ENCODE data around the gene ZNHIT6.

The ZNHIT6 gene

GRCh38 chr1:85623061-85623471 lies 85.2 kb downstream of the ZNHIT6 start:
- WGBS, 2 donors (ENCODE audit: extremely low coverage in 2 of 2, insufficient read length in 2 of 2, insufficient replicate concordance in 1 of 2): no CpG with 5 or more reads among the region's 1 CpG
- Histone ChIP-seq H2BK15ac (ENCODE audit: low read length) (no peak overlapping the region), H3K36me3 (replicated peaks in 1 of 2; ENCODE audit: control insufficient read depth in 2 of 2, insufficient read depth in 2 of 2, low read length in 2 of 2) (peaks cover 0 to 3% of the 10 kb centered on the region in 2 donors), H3K4me1 (ENCODE audit: control insufficient read depth in 2 of 2, insufficient read depth in 1 of 2, low read depth in 1 of 2, low read length in 2 of 2) (no peaks in the 10 kb centered on the region), H3K4ac (ENCODE audit: low read length) (no peak overlapping the region), H3K79me1 (ENCODE audit: low read depth, low read length) (no peaks in the 10 kb centered on the region), H3K4me2 (ENCODE audit: insufficient read depth, low read length, poor library complexity, severe bottlenecking) (no peak overlapping the region), H3K23ac (ENCODE audit: low read depth, low read length, poor library complexity) (no peak overlapping the region), H4K91ac (ENCODE audit: low read depth, low read length, poor library complexity) (no peak overlapping the region), H3K9me3 (replicated peaks in 1 of 2; ENCODE audit: control insufficient read depth in 2 of 2, insufficient read depth in 1 of 2, low read depth in 1 of 2, low read length in 2 of 2) (peaks cover 5 to 31% of the 10 kb centered on the region in 2 donors), H3K9ac (ENCODE audit: low read depth, low read length, poor library complexity) (no peak overlapping the region), H3K18ac (ENCODE audit: low read length) (no peak overlapping the region), H4K8ac (ENCODE audit: low read depth, low read length) (no peak overlapping the region), H3K14ac (ENCODE audit: low read length) (no peak overlapping the region), H2BK5ac (ENCODE audit: low read length) (no peak overlapping the region), H3K27me3 (ENCODE audit: control insufficient read depth in 3 of 3, insufficient read depth in 3 of 3, low read depth in 1 of 3, low read length in 3 of 3) (no peaks in the 10 kb centered on the region), H2BK120ac (ENCODE audit: low read depth, low read length) (no peak overlapping the region), H2AFZ (ENCODE audit: low read length) (no peak overlapping the region), H3K27ac (replicated peaks; ENCODE audit: low read length) (no peak overlapping the region), H2BK12ac (ENCODE audit: low read length) (no peak overlapping the region), H2AK5ac (ENCODE audit: low read depth, low read length) (no peak overlapping the region), H3K4me3 (ENCODE audit: low read length in 2 of 2) (no peak overlapping the region)
- DNase-seq (ENCODE audit: low spot score): no peak

DNA sequence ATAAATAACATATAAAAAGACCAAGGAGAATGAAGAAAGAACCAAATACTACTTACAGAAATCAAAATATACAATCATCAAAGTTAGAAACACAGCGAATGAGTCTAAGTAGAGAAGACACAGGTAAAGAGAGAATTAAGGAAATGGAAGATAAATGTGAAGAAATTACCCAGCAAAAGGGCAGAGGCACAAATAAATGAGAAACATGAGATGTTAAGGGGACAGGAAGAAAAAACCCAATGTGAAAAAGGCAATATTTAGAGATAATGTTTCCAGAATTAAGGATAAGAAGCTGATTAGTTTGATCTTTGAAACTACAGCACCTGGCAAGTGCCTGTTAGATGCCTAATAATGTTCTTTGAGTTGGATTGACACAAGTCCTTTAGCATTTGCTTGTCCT lies 86.8 kb downstream of the ZNHIT6 start:
- no peak for DNase-seq (ENCODE audit: low spot score)
- no peak overlapping the region for H3K4me3 ChIP-seq (ENCODE audit: low read length in 2 of 2)
- no peaks in the 10 kb centered on the region for H3K79me1 ChIP-seq (ENCODE audit: low read depth, low read length)
- H2AK5ac ChIP-seq (ENCODE audit: low read depth, low read length): no peak overlapping the region
- no peak overlapping the region for H2BK120ac ChIP-seq (ENCODE audit: low read depth, low read length)
- no peak overlapping the region for H3K27ac ChIP-seq (replicated peaks; ENCODE audit: low read length)
- H2BK15ac ChIP-seq (ENCODE audit: low read length): no peak overlapping the region
- no peak overlapping the region for H4K91ac ChIP-seq (ENCODE audit: low read depth, low read length, poor library complexity)
- H3K9ac ChIP-seq (ENCODE audit: low read depth, low read length, poor library complexity): no peak overlapping the region
- no peak overlapping the region for H2BK12ac ChIP-seq (ENCODE audit: low read length)
- no peak overlapping the region for H4K8ac ChIP-seq (ENCODE audit: low read depth, low read length)
- H3K4me2 ChIP-seq (ENCODE audit: insufficient read depth, low read length, poor library complexity, severe bottlenecking): no peak overlapping the region
- peaks cover 5 to 27% of the 10 kb centered on the region in 2 donors for H3K9me3 ChIP-seq (replicated peaks in 1 of 2; ENCODE audit: control insufficient read depth in 2 of 2, insufficient read depth in 1 of 2, low read depth in 1 of 2, low read length in 2 of 2)
- H3K36me3 ChIP-seq (replicated peaks in 1 of 2; ENCODE audit: control insufficient read depth in 2 of 2, insufficient read depth in 2 of 2, low read length in 2 of 2): peaks cover 0 to 3% of the 10 kb centered on the region in 2 donors
- no peak overlapping the region for H3K18ac ChIP-seq (ENCODE audit: low read length)
- no peaks in the 10 kb centered on the region for H3K4me1 ChIP-seq (ENCODE audit: control insufficient read depth in 2 of 2, insufficient read depth in 1 of 2, low read depth in 1 of 2, low read length in 2 of 2)
- no peaks in the 10 kb centered on the region for H3K27me3 ChIP-seq (ENCODE audit: control insufficient read depth in 3 of 3, insufficient read depth in 3 of 3, low read depth in 1 of 3, low read length in 3 of 3)
- no peak overlapping the region for H3K23ac ChIP-seq (ENCODE audit: low read depth, low read length, poor library complexity)
- no CpG with 5 or more reads among the region's 1 CpG for WGBS, 2 donors (ENCODE audit: extremely low coverage in 2 of 2, insufficient read length in 2 of 2, insufficient replicate concordance in 1 of 2)
- H2AFZ ChIP-seq (ENCODE audit: low read length): no peak overlapping the region
- H3K14ac ChIP-seq (ENCODE audit: low read length): no peak overlapping the region
- H3K4ac ChIP-seq (ENCODE audit: low read length): no peak overlapping the region
- H2BK5ac ChIP-seq (ENCODE audit: low read length): no peak overlapping the region

DNA sequence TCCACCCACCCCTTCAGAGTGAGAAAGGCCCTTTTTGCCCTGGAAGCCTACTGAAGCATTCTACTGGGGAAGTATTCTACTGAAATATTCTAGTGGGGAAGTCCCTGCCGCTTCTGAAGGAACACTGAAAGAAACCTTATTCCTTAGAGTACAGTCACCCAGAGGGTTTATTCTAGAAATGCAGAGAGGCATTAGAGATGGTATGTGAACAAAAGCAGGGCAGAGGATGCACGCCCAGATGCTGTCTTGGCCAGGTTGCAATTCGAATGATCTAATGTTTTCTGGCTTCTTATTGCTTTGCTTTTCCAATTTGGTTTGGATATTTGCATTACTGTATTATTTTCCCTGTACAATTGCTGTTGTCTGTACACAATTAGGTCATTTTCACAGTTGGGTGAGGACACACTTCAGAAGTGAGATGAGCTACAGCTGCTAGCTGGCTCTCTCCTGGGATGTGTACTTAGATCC lies 90.6 kb downstream of the ZNHIT6 start:
- no CpG with 5 or more reads among the region's 3 CpGs for WGBS, 2 donors (ENCODE audit: extremely low coverage in 2 of 2, insufficient read length in 2 of 2, insufficient replicate concordance in 1 of 2)
- Histone ChIP-seq H2BK12ac (ENCODE audit: low read length) (no peak overlapping the region), H3K79me1 (ENCODE audit: low read depth, low read length) (no peaks in the 10 kb centered on the region), H2BK5ac (ENCODE audit: low read length) (no peak overlapping the region), H2BK15ac (ENCODE audit: low read length) (no peak overlapping the region), H3K9me3 (replicated peaks in 1 of 2; ENCODE audit: control insufficient read depth in 2 of 2, insufficient read depth in 1 of 2, low read depth in 1 of 2, low read length in 2 of 2) (peaks cover 3 to 28% of the 10 kb centered on the region in 2 donors), H3K36me3 (replicated peaks in 1 of 2; ENCODE audit: control insufficient read depth in 2 of 2, insufficient read depth in 2 of 2, low read length in 2 of 2) (no peaks in the 10 kb centered on the region), H3K23ac (ENCODE audit: low read depth, low read length, poor library complexity) (no peak overlapping the region), H3K4me3 (ENCODE audit: low read length in 2 of 2) (no peak overlapping the region), H2AFZ (ENCODE audit: low read length) (no peak overlapping the region), H3K27ac (replicated peaks; ENCODE audit: low read length) (no peak overlapping the region), H2BK120ac (ENCODE audit: low read depth, low read length) (no peak overlapping the region), H3K14ac (ENCODE audit: low read length) (no peak overlapping the region), H4K91ac (ENCODE audit: low read depth, low read length, poor library complexity) (no peak overlapping the region), H3K27me3 (ENCODE audit: control insufficient read depth in 3 of 3, insufficient read depth in 3 of 3, low read depth in 1 of 3, low read length in 3 of 3) (no peaks in the 10 kb centered on the region), H3K4me1 (ENCODE audit: control insufficient read depth in 2 of 2, insufficient read depth in 1 of 2, low read depth in 1 of 2, low read length in 2 of 2) (peaks cover 0 to 7% of the 10 kb centered on the region in 2 donors), H3K18ac (ENCODE audit: low read length) (no peak overlapping the region), H3K9ac (ENCODE audit: low read depth, low read length, poor library complexity) (no peak overlapping the region), H3K4me2 (ENCODE audit: insufficient read depth, low read length, poor library complexity, severe bottlenecking) (no peak overlapping the region), H3K4ac (ENCODE audit: low read length) (no peak overlapping the region), H4K8ac (ENCODE audit: low read depth, low read length) (no peak overlapping the region), H2AK5ac (ENCODE audit: low read depth, low read length) (no peak overlapping the region)
- DNase-seq (ENCODE audit: low spot score): no peak

- peak overlapping the region; percentile 15 for H2AK5ac ChIP-seq (ENCODE audit: low read depth, low read length)
- no peak overlapping the region for H2AFZ ChIP-seq (ENCODE audit: low read length)
- H2BK15ac ChIP-seq (ENCODE audit: low read length): no peak overlapping the region
- H3K23ac ChIP-seq (ENCODE audit: low read depth, low read length, poor library complexity): no peak overlapping the region
- no peak for DNase-seq (ENCODE audit: low spot score)
- no peaks in the 10 kb centered on the region for H3K79me1 ChIP-seq (ENCODE audit: low read depth, low read length)
- no peak overlapping the region for H3K14ac ChIP-seq (ENCODE audit: low read length)
- H3K4ac ChIP-seq (ENCODE audit: low read length): no peak overlapping the region
- H2BK12ac ChIP-seq (ENCODE audit: low read length): no peak overlapping the region
- no peak overlapping the region for H4K91ac ChIP-seq (ENCODE audit: low read depth, low read length, poor library complexity)
- H3K4me3 ChIP-seq (ENCODE audit: low read length in 2 of 2): no peak overlapping the region
- H3K9me3 ChIP-seq (replicated peaks in 1 of 2; ENCODE audit: control insufficient read depth in 2 of 2, insufficient read depth in 1 of 2, low read depth in 1 of 2, low read length in 2 of 2): peaks cover 0 to 18% of the 10 kb centered on the region in 2 donors
- H3K18ac ChIP-seq (ENCODE audit: low read length): no peak overlapping the region
- H3K36me3 ChIP-seq (replicated peaks in 1 of 2; ENCODE audit: control insufficient read depth in 2 of 2, insufficient read depth in 2 of 2, low read length in 2 of 2): no peaks in the 10 kb centered on the region
- H2BK120ac ChIP-seq (ENCODE audit: low read depth, low read length): no peak overlapping the region
- H4K8ac ChIP-seq (ENCODE audit: low read depth, low read length): no peak overlapping the region
- H3K4me2 ChIP-seq (ENCODE audit: insufficient read depth, low read length, poor library complexity, severe bottlenecking): no peak overlapping the region
- peaks cover 3 to 13% of the 10 kb centered on the region in 2 donors for H3K4me1 ChIP-seq (ENCODE audit: control insufficient read depth in 2 of 2, insufficient read depth in 1 of 2, low read depth in 1 of 2, low read length in 2 of 2)
- no peaks in the 10 kb centered on the region for H3K27me3 ChIP-seq (ENCODE audit: control insufficient read depth in 3 of 3, insufficient read depth in 3 of 3, low read depth in 1 of 3, low read length in 3 of 3)
- H3K27ac ChIP-seq (replicated peaks; ENCODE audit: low read length): no peak overlapping the region
- no CpG with 5 or more reads among the region's 3 CpGs for WGBS, 2 donors (ENCODE audit: extremely low coverage in 2 of 2, insufficient read length in 2 of 2, insufficient replicate concordance in 1 of 2)
- no peak overlapping the region for H2BK5ac ChIP-seq (ENCODE audit: low read length)
- H3K9ac ChIP-seq (ENCODE audit: low read depth, low read length, poor library complexity): no peak overlapping the region
Observed at GRCh38 chr1:85616736-85617135, 91.5 kb downstream of the ZNHIT6 start.
